ENCODE measurements around the gene ATP2C2.

DNA sequence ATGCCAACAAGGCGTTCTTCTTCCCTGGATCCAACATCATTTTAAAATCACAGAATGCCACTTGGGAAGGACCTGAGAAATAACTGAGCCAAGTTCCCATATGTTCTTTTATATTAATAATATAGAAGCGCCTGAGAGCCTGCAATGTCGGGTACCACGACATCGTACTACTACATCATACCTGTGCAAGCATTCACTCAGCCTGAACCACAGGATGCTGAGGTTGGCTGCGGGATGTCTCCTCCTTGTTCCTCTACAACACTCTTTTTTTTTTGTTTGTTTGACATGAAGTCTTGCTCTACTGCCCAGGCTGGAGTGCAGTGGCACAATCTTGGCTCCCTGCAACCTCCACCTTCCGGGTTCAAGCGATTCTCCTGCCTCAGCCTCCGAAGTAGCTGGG lies 2.1 kb upstream of the ATP2C2 start:
- TF ChIP-seq, protein P1, sequence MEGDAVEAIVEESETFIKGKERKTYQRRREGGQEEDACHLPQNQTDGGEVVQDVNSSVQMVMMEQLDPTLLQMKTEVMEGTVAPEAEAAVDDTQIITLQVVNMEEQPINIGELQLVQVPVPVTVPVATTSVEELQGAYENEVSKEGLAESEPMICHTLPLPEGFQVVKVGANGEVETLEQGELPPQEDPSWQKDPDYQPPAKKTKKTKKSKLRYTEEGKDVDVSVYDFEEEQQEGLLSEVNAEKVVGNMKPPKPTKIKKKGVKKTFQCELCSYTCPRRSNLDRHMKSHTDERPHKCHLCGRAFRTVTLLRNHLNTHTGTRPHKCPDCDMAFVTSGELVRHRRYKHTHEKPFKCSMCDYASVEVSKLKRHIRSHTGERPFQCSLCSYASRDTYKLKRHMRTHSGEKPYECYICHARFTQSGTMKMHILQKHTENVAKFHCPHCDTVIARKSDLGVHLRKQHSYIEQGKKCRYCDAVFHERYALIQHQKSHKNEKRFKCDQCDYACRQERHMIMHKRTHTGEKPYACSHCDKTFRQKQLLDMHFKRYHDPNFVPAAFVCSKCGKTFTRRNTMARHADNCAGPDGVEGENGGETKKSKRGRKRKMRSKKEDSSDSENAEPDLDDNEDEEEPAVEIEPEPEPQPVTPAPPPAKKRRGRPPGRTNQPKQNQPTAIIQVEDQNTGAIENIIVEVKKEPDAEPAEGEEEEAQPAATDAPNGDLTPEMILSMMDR (IDR thresholded peaks at IDR 0.05): no peak
- no peak for TF ChIP-seq POLR2A (IDR thresholded peaks at IDR 0.05)
- no peak for TF ChIP-seq EP300 (IDR thresholded peaks at IDR 0.05)
